NOMO-1 treated with dmso at 0.1 percent for 144 hours (cell line): ENCODE results near the gene CHN2.
"Not testable (repeated sequence)": the region's sequence is repeated elsewhere in the genome, so short reads cannot be mapped to it uniquely, and the experiment has no call there.

Experiments used
- DNase-seq: peaks from one replicate; lab custom pipeline; 2025; ENCODE audit not compliant: unreplicated experiment; lab: John Stamatoyannopoulos, UW

The CHN2 gene

DNA sequence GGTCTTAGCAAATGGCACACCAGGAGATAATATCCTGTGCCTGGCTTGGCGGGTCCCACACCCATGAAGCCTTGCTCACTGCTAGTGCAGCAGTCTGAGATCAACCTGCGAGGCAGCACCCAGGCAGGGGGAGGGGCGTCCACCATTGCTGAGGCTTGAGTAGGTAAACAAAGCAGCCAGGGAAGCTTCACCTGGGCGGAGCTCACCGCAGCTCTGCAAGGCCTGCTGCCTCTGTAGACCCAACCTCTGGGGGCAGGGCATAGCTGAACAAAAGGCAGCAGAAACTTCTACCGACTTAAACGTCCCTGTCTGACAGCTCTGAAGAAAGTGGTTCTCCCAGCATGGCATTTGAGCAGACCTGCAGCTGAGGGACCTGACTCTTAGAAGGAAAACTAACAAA, 334.0 kb downstream of the CHN2 start:
- not testable (repeated sequence) for DNase-seq
